NCI-H748 treated with DMSO at 0.1 percent for 48 hours (cell line): ENCODE results near the gene HEPHL1.

Experiments
- DNase-seq: peaks from one replicate; lab custom pipeline; 2025; lab: John Stamatoyannopoulos, UW

HEPHL1 gene

GRCh38 chr11:94025690-94026394 lies 4.7 kb downstream of the HEPHL1 start:
- no peak for DNase-seq

DNA sequence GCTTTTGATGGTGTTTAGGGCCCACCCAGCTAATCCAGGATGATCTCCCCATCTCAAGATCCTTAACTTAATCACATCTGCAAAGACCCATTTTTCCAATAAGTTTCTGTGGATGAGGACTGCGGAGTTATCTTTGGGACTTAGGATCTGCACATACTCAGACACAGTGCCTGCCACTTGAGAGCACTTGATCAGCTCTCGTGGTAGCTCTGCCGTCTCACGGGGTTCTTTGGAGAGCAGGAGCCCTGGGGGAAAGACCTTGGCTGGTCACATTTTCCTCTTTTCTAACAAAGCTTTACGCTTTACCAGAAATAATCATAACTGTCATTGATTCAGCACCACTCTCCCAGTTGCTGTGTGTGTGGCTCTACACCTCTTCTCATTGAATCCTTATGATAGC lies 6.1 kb downstream of the HEPHL1 start:
- DNase-seq: no peak

DNA sequence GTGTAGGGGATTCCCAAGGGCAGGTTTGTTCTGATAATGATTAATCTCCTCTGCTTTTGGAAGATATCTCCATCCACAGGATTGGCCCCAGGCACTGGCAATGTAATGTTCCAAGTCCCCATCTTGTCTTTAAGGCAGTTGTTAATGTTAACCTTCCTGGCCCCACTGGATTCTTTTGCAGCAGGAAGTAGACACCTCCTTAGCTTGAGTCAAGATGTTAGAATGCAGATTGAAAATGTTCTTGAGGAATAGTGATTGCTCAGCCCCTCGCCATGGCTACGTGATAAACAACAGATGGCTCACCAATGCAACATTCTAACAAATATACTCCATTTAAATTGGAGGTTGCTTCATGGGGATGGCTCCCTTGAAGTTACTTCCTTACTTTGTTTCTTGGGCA lies 7.3 kb downstream of the HEPHL1 start:
- no peak for DNase-seq

DNA sequence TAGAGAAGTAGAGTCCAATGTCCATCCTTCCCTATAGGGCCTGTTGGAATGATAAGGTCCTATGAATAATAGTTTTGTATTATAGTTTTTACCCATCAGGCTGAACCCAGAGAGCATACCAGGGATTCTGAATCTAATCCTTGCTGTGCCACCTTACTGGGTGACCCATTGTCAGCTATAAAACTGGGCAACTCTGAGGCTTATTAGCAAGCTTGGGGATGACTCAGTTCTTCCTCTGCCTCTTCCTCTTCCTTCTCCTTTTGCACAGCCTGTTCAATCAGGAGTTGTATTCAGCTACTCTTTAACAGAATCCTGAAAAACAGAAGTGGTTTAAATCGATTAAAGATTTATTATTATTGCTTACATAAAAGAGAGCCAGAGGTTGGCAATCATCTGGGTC lies 8.9 kb downstream of the HEPHL1 start:
- DNase-seq: no peak

- DNase-seq: no peak
These were observed 10.5 kb downstream of the HEPHL1 start for GRCh38 chr11:94031625-94032024.

GRCh38 chr11:94032066-94032465 lies 10.9 kb downstream of the HEPHL1 start:
- DNase-seq: no peak

DNA sequence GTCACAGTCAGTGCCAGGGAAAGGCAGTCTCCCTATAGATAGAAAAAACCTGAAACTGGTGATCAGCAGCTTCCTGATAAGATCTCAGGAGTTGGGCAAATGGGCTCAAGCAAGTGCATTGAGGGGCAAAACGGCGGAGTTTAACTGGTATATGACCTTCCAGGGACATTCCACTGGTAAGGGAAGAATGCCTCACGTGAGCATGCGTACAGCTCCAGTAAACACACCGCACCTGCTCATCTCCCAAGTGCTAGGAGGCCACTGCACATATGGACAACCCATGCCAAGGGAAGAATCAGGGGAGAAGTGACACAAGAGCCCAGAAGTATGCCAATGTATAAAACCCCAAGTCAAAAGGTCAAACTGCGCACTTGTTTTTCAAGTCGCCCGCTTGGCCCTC lies 11.6 kb downstream of the HEPHL1 start:
- DNase-seq: no peak

- DNase-seq: no peak
These were observed 13.1 kb downstream of the HEPHL1 start for GRCh38 chr11:94034207-94034606.

DNA sequence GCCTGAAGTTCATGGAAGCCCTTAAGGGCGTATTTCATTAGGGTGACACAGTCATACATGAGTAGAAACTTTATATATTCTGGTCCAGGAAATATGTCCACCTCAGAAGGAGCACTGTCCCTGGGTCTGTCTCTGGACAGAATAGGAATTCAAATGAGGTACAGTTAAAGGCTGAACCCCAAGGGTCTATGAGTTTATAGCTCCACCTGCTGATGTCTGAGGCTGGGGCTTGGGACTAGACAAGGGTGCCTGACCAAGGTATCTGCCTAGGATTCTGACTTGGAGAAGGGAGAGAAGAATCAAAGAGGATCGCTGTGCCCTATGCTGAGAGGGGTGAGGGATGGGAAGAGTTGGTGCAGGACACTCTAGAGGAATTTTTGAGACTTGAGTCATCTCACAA lies 14.9 kb downstream of the HEPHL1 start:
- DNase-seq: no peak

DNA sequence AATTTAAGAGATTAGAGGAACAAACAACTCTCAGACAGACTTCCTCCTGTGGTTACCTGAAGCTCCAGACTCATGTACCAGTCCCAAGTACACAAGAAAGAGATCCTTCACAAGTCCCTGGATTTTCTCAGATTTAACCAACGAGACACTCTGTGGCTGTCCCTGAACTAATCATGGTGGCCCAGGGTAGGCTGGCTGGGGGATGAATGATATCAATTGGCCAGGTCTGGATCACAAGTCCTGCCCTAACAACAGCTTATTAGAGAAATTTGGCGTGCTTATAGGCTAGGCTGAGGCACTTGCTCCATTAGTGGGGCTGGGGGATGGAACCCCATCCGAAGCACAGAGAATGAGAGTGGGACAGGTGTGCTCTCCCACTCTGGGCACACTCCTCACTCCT lies 22.1 kb downstream of the HEPHL1 start:
- no peak for DNase-seq

GRCh38 chr11:94046796-94047195 lies 25.6 kb downstream of the HEPHL1 start:
- no peak for DNase-seq

- DNase-seq: no peak
These were observed 27.0 kb downstream of the HEPHL1 start for GRCh38 chr11:94048032-94048709.

DNA sequence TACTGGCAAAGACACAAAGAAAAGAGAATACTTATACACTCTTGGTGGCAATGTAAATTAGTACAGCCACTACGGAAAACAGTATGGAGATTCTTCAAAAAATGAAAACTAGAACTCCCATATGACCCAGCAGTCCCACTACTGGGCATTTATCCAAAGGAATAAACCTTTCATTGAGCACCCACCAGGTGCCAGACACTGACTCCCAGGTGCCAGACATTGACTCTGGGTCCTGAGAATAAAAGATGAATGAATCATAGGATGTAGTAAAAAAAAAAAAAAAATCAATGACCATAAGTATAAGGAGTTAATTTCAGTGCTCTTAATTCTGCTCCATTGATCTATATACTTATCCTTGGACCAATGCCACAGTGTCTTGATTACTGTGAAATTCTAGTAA lies 28.2 kb downstream of the HEPHL1 start:
- no peak for DNase-seq

DNA sequence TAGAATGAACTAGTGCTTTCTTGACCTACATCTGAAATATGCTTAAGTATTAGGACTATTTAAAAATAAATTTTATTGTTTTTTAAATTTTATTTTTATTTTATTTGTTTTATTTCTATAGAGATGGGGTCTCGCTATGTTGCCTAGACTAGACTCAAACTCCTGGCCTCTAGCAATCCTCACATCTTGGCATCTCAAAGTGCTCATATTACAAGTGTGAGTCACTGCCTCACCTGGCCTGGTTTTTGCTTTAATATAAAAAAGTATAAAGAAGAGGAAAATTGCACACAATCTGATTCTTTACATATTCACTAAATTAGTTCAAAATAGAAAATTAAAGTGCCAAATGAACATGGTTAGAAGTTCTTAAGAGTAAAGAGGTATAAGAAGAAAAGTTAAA lies 37.5 kb downstream of the HEPHL1 start:
- no peak for DNase-seq

DNA sequence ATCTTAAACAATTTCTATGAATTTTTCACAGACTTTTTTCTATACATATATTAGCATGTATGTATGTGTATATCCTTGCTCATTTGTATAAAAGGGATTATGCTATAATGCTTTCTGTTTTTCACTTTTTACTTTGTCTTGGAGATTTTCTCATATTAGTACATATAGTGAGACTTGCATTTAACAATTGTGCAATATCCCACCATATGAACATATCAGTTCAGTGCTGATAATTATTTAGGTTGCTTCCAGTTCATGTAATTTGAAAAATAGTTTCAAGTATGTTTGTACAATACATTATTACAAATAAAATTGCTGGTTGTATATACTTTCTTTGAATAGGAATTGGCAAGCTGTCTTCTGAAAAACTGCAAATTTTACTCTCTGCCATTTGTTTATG lies 37.9 kb downstream of the HEPHL1 start:
- no peak for DNase-seq

- no peak for DNase-seq
These were observed 39.2 kb downstream of the HEPHL1 start for GRCh38 chr11:94060401-94060800.

DNA sequence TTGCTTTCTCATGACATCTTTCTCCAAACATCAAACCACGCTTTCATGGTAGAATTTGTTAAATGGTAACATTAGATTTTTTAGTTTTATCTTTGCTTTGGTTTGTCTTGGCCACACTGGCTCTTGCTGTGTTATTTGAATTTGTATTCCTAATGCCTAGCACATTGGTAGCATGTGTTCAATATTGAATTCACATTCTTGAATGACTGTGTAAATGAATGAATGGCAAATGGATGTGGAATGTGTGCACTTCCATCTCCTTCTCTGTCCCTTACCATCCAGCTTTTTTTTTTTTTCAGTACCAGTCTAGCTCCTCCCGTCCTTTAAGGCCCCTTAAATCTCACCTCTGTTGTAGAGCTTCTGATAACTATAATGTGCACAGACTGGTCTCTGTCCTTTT lies 41.2 kb downstream of the HEPHL1 start:
- DNase-seq: no peak

GRCh38 chr11:94066901-94067429 lies 45.8 kb downstream of the HEPHL1 start:
- DNase-seq: no peak

GRCh38 chr11:94068764-94069163 lies 47.6 kb downstream of the HEPHL1 start:
- DNase-seq: no peak

- DNase-seq: no peak
These were observed 56.6 kb downstream of the HEPHL1 start for GRCh38 chr11:94077552-94078293.

DNA sequence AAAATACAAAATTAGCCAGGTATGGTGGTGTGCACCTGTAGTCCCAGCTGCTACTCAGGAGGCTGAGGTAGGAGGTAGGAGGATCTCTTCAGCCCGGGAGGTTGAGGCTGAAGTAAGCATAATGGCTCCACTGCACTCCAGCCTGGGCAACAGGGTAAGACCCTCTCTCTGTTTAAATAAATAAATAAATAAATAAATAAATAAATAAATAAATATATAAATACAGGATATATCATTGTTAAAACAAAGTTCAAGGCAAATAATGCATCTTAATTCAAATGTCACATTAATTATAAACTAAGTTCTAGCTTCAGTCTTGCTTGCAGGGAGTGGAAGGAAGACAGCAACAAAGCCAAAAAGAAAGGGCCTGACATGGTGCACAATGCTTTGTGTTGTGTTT lies 63.0 kb downstream of the HEPHL1 start:
- DNase-seq: no peak

DNA sequence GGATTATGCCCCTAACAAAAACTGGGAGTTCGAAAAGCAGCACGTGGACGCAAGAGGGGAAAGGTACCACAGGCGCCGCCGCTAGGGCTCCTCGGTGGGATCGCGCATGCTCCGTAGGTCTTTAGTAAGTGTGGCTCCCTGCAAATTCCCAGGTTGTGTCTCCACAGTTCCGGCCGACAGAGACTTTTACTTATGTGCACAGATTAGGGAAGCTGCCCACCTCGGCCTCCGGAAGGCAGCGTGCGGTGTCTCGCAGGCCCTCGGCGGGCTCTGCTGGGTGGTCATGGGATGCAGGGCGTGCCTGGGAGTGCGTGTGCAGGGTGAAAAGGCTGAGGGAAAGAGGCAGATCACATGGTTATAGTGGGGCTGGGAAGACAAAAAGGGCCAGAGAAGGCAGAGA lies 67.8 kb downstream of the HEPHL1 start:
- DNase-seq: no peak

GRCh38 chr11:94089341-94089740 lies 68.2 kb downstream of the HEPHL1 start:
- DNase-seq: no peak
